HFF-Myc (cell line): ENCODE measurements around the gene C6orf136.

Experiments
- DNase-seq: peaks from one replicate; pipeline ENCODE4 v3.0.0-alpha.2; 2011; ENCODE audit warnings: low read depth; ENCODE audit errors: extremely low read depth
- H3K4me3 ChIP-seq: replicated peaks from 2 replicates; pipeline ENCODE4 v1.5.1; 2011; ENCODE audit warnings: low read depth, mild to moderate bottlenecking, control low read depth, low read length
- TF ChIP-seq, protein P1 (sequence below): IDR thresholded peaks from 2 replicates; pipeline ENCODE4 v1.5.1; 2012; ENCODE audit warnings: mild to moderate bottlenecking, low read depth, low read length, control low read depth; ENCODE audit errors: missing control alignments

Gene C6orf136

DNA sequence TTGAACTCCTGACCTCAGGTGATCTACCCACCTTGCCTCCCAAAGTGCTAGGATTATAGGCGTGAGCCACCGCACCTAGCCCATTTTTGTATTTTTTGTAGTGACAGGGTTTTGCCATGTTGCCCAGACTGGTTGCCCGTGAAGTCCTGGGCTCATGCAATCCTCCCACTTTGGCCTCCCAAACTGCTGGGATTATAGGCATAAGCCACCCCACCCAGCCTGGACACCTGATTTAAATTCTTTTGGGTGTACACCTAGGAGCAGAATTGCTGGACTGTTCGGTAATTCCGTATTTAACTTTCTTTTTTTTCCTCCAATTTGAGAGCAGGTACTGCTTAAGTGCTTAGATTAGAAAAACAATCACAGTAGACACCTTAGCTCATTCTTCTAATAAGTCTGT is 49.5 kb downstream of the C6orf136 start:
- TF ChIP-seq, protein P1, sequence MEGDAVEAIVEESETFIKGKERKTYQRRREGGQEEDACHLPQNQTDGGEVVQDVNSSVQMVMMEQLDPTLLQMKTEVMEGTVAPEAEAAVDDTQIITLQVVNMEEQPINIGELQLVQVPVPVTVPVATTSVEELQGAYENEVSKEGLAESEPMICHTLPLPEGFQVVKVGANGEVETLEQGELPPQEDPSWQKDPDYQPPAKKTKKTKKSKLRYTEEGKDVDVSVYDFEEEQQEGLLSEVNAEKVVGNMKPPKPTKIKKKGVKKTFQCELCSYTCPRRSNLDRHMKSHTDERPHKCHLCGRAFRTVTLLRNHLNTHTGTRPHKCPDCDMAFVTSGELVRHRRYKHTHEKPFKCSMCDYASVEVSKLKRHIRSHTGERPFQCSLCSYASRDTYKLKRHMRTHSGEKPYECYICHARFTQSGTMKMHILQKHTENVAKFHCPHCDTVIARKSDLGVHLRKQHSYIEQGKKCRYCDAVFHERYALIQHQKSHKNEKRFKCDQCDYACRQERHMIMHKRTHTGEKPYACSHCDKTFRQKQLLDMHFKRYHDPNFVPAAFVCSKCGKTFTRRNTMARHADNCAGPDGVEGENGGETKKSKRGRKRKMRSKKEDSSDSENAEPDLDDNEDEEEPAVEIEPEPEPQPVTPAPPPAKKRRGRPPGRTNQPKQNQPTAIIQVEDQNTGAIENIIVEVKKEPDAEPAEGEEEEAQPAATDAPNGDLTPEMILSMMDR: no peak
- H3K4me3 ChIP-seq: no peak overlapping the region
- no peak for DNase-seq

DNA sequence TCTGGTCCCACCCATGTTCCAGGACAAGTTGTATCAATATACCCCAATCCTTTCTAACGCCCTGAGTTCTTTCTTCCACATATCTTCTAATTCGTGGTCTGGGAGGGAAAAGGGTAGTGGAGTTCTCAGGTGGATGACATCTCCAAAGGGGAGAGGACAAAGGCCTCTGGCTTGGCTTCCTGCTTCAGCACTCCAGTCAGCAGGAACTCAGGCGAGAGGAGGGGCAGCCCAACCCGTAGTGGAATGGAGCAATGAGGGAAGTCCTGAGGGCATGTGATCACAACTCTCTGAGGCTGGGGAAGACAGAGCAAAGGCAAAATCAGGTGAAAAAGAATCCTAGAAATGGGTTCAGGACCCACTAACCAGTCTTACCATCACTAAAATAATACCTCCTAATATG is 53.4 kb downstream of the C6orf136 start:
- DNase-seq: no peak
- TF ChIP-seq, protein P1: no peak
- no peak overlapping the region for H3K4me3 ChIP-seq
